ENCODE data around the gene PACRGL. TPM values are rescaled to one million over a fixed set of nuclear protein-coding genes. Genes with fewer than 3 reads are reported as not detected.

PACRGL gene
- total and polyA plus RNA-seq, 11 donors, result 2.4 to 17.1 (median 11.2) TPM

DNA sequence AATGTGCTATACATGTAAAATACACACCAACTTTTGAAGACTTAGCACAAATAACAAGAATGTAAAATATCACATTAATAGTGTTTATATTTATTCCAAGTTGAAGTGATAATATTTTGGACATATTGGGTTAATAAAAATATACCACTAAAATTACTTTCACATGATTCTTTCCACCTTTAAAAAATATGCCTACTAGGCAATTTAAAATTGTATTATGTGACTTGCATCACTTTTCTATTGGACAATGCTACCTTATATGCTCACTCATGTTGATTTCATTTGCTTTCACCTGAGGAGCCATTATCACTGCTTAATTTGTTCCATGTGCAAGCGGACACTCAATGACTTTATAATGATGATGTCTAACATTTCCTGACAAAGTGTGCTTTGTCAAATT is 3.4 kb upstream of the PACRGL start:
- no peaks in the 10 kb centered on the region for H3K36me3 ChIP-seq
- H3K27ac ChIP-seq, result no peak overlapping the region
- H3K4me3 ChIP-seq, result no peak overlapping the region
- ATAC-seq (no peak), DNase-seq (no peak)
- 88 to 95% (median 92%) methylated on average over 1 of the region's 1 CpG for WGBS, 4 donors
- H3K27me3 ChIP-seq, result peaks cover 0 to 2% (median 0%) of the 10 kb centered on the region in 9 donors
- TF ChIP-seq, protein P1, sequence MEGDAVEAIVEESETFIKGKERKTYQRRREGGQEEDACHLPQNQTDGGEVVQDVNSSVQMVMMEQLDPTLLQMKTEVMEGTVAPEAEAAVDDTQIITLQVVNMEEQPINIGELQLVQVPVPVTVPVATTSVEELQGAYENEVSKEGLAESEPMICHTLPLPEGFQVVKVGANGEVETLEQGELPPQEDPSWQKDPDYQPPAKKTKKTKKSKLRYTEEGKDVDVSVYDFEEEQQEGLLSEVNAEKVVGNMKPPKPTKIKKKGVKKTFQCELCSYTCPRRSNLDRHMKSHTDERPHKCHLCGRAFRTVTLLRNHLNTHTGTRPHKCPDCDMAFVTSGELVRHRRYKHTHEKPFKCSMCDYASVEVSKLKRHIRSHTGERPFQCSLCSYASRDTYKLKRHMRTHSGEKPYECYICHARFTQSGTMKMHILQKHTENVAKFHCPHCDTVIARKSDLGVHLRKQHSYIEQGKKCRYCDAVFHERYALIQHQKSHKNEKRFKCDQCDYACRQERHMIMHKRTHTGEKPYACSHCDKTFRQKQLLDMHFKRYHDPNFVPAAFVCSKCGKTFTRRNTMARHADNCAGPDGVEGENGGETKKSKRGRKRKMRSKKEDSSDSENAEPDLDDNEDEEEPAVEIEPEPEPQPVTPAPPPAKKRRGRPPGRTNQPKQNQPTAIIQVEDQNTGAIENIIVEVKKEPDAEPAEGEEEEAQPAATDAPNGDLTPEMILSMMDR (IDR thresholded peaks at IDR 0.05), result no peak
- no peak for TF ChIP-seq POLR2A (IDR thresholded peaks at IDR 0.05)
- no peaks in the 10 kb centered on the region for H3K9me3 ChIP-seq
- H3K4me1 ChIP-seq, result peaks cover 0 to 17% (median 12%) of the 10 kb centered on the region in 12 donors
- intact Hi-C loops (cut with DNase I), result no loop called here

DNA sequence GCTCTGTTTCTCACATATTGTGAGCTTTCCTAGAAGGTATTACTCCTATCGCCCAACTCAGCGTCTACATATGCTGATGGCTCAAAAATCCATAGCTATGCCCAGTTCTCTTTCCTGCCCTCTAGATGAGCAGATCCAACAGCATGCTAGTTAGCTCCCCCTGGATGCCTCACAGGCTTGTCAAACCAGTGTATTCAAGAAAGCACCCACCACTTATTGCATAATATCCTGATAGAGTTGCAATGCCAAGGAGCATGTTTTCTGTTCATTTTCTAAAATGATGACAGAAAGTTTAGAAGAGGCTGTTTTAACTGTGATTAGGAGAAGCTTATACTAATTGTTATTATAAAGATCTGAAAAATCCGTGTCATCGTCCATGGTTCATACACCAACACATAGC is 1.9 kb upstream of the PACRGL start:
- no peaks in the 10 kb centered on the region for H3K9me3 ChIP-seq
- no peak overlapping the region for H3K27ac ChIP-seq
- no peak for ATAC-seq
- no peaks in the 10 kb centered on the region for H3K36me3 ChIP-seq
- peaks cover 0 to under 1% (median 0%) of the 10 kb centered on the region in 9 donors for H3K27me3 ChIP-seq
- no peak for DNase-seq
- peaks cover 0 to 17% (median 12%) of the 10 kb centered on the region in 12 donors for H3K4me1 ChIP-seq
- H3K4me3 ChIP-seq, result no peak overlapping the region
- intact Hi-C loops (cut with DNase I), result no loop called here
- 85 to 90% (median 86%) methylated on average over 4 of the region's 4 CpGs for WGBS, 4 donors
- TF ChIP-seq POLR2A (IDR thresholded peaks at IDR 0.05), result no peak
- TF ChIP-seq, protein P1 (IDR thresholded peaks at IDR 0.05), result no peak

DNA sequence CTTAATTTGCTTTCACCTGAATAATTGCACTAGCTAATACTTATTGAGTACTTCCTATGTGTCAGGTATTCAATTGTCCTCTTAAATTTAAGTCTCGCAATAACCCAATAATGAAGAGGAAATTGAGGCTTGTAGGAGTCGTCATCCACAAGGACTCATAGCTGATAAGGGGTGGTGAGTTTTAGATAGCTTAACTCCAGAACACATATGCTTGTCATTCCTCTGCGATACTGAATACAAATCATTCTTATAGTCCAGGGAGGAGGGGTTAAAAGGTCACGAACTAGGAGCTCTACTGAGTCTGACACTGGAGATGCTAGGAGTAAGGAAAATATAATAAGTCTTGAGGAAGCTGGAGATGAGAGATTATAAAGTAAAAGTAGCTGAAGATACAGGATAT is 1.4 kb upstream of the PACRGL start:
- H3K27me3 ChIP-seq, result no peaks in the 10 kb centered on the region
- H3K4me1 ChIP-seq, result peaks cover 0 to 17% (median 12%) of the 10 kb centered on the region in 12 donors

DNA sequence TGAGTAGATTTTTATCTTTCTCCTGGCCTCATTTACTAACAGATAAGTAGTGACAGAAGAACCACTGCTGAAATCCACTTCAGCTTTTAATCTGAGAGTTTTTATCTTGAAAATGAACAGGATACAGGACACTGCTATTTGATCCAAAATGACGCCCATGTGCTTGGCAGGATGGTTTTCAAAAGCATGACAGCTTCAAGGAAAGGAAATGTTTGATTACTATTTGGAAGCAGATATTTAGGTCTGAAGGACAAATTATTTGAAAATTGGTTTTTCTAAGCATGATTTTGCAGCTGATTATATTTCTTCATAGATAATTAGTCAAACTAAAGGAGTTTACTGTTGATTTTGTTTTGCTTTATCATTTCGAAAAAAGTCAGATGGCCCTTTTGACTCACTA is 11.1 kb downstream of the PACRGL start:
- peaks cover 0 to 9% (median 0%) of the 10 kb centered on the region in 12 donors for H3K9me3 ChIP-seq
- no peak overlapping the region for H3K4me3 ChIP-seq
- H3K27me3 ChIP-seq, result no peaks in the 10 kb centered on the region
- no peak overlapping the region for H3K27ac ChIP-seq
- TF ChIP-seq, protein P1 (IDR thresholded peaks at IDR 0.05), result no peak
- no peak for TF ChIP-seq POLR2A (IDR thresholded peaks at IDR 0.05)
- DNase-seq, result no peak
- H3K36me3 ChIP-seq, result peaks cover 3 to 96% (median 79%) of the 10 kb centered on the region in 9 donors
- intact Hi-C loops (cut with DNase I), result no loop called here
- no peaks in the 10 kb centered on the region for H3K4me1 ChIP-seq
- no peak for ATAC-seq
- WGBS, 4 donors, result 86 to 90% (median 88%) methylated on average over 2 of the region's 2 CpGs

More for the DNA sequence above, 1.4 kb upstream of the PACRGL start:
- Histone ChIP-seq H3K9me3 (no peaks in the 10 kb centered on the region), H3K27ac (no peak overlapping the region), H3K36me3 (peaks cover 0 to 2% (median 0%) of the 10 kb centered on the region in 9 donors), H3K4me3 (no peak overlapping the region)
- 26 to 30% (median 30%) methylated on average over 4 of the region's 4 CpGs for WGBS, 4 donors
- ATAC-seq (no peak), DNase-seq (no peak)
- intact Hi-C loops (cut with DNase I), result no loop called here
- TF ChIP-seq, protein P1 (IDR thresholded peaks at IDR 0.05), result no peak
- TF ChIP-seq POLR2A (IDR thresholded peaks at IDR 0.05), result no peak

All from heart left ventricle (tissue), 16 donors.